Activated T-helper 2 cell treated with anti-CD3 and anti-CD28 coated beads, Interferon-gamma antibody, Interleukin-2, Interleukin-4, amounts not matched to agents 10 μg/mL and 5 μg/mL and 100 μg/mL, durations not matched to agents 14 hours and 24 hours and 36 hours (primary cell): ENCODE data around the gene BCAS4. TPM values are rescaled to one million over a fixed set of nuclear protein-coding genes. Genes with fewer than 3 reads are reported as not detected.

ENCODE experiments used
- DNase-seq: peaks from one replicate; pipeline ENCODE4 v3.0.0; 2021; ENCODE audit warnings: low spot score
- H3K27ac Mint-ChIP-seq: one replicate; pipeline ENCODE4 v1.8.0; 2021; ENCODE audit warnings: mixed read lengths
- H3K27me3 Mint-ChIP-seq: one replicate; pipeline ENCODE4 v1.8.0; 2021; ENCODE audit warnings: low read depth, mixed read lengths
- H3K36me3 Mint-ChIP-seq: one replicate; pipeline ENCODE4 v1.8.0; 2021; ENCODE audit warnings: low read depth, mixed read lengths
- H3K4me1 Mint-ChIP-seq: one replicate; pipeline ENCODE4 v1.8.0; 2021; ENCODE audit warnings: low read depth, mixed read lengths
- H3K4me3 Mint-ChIP-seq: one replicate; pipeline ENCODE4 v1.8.0; 2021; ENCODE audit warnings: low read depth, mild to moderate bottlenecking, moderate library complexity, mixed read lengths
- H3K9me3 Mint-ChIP-seq: one replicate; pipeline ENCODE4 v1.8.0; 2021; ENCODE audit warnings: mixed read lengths
- intact Hi-C: fragments of 100-400 bp; cut with micrococcal nuclease; formaldehyde crosslinking; loops from one replicate; pipeline ENCODE4 v1.15.1; 2023
- total RNA-seq: library from RNA; stranded (reverse); gene quantifications from 2 replicates; pipeline ENCODE4 v1.2.3, GENCODE V29; 2022

BCAS4 gene
- total RNA-seq, 1 donor from 2014 or later = 8.7 TPM

- no peak for DNase-seq
- intact Hi-C loops = no loop called here
- no peak overlapping the region for H3K4me3 Mint-ChIP-seq
- H3K9me3 Mint-ChIP-seq = no peaks in the 10 kb centered on the region
- no peaks in the 10 kb centered on the region for H3K36me3 Mint-ChIP-seq
- no peak overlapping the region for H3K27ac Mint-ChIP-seq
- H3K4me1 Mint-ChIP-seq = peaks cover 11% of the 10 kb centered on the region
- no peaks in the 10 kb centered on the region for H3K27me3 Mint-ChIP-seq
Observed at GRCh38 chr20:50810063-50810462, 15.2 kb downstream of the BCAS4 start.

- Mint-ChIP-seq H3K27ac (no peak overlapping the region), H3K36me3 (no peaks in the 10 kb centered on the region), H3K27me3 (no peaks in the 10 kb centered on the region), H3K9me3 (no peaks in the 10 kb centered on the region), H3K4me1 (peaks cover 13% of the 10 kb centered on the region), H3K4me3 (no peak overlapping the region)
- intact Hi-C loops = no loop called here
- no peak for DNase-seq
Observed at GRCh38 chr20:50810842-50811241, 16.0 kb downstream of the BCAS4 start.

GRCh38 chr20:50813101-50813643 is 18.3 kb downstream of the BCAS4 start:
- intact Hi-C loops = no loop called here
- no peak for DNase-seq
- no peak overlapping the region for H3K27ac Mint-ChIP-seq
- no peaks in the 10 kb centered on the region for H3K27me3 Mint-ChIP-seq
- H3K36me3 Mint-ChIP-seq = peaks cover 4% of the 10 kb centered on the region
- H3K4me1 Mint-ChIP-seq = peaks cover 18% of the 10 kb centered on the region
- H3K9me3 Mint-ChIP-seq = no peaks in the 10 kb centered on the region
- H3K4me3 Mint-ChIP-seq = no peak overlapping the region

GRCh38 chr20:50813801-50814200 is 18.9 kb downstream of the BCAS4 start:
- intact Hi-C loops = no loop called here
- DNase-seq = no peak
- Mint-ChIP-seq H3K9me3 (peaks cover 4% of the 10 kb centered on the region), H3K36me3 (peaks cover 10% of the 10 kb centered on the region), H3K27ac (no peak overlapping the region), H3K4me1 (peaks cover 18% of the 10 kb centered on the region), H3K27me3 (no peaks in the 10 kb centered on the region), H3K4me3 (no peak overlapping the region)

- H3K27ac Mint-ChIP-seq = no peak overlapping the region
- no peaks in the 10 kb centered on the region for H3K27me3 Mint-ChIP-seq
- H3K9me3 Mint-ChIP-seq = peaks cover 4% of the 10 kb centered on the region
- peaks cover 17% of the 10 kb centered on the region for H3K4me1 Mint-ChIP-seq
- H3K36me3 Mint-ChIP-seq = peaks cover 10% of the 10 kb centered on the region
- no peak for DNase-seq
- intact Hi-C loops = no loop called here
- no peak overlapping the region for H3K4me3 Mint-ChIP-seq
Observed at GRCh38 chr20:50814438-50815161, 19.7 kb downstream of the BCAS4 start.

- intact Hi-C loops = no loop called here
- no peaks in the 10 kb centered on the region for H3K27me3 Mint-ChIP-seq
- H3K36me3 Mint-ChIP-seq = peaks cover 10% of the 10 kb centered on the region
- H3K4me1 Mint-ChIP-seq = peaks cover 17% of the 10 kb centered on the region
- H3K4me3 Mint-ChIP-seq = peak overlapping the region; percentile 34
- DNase-seq = no peak
- peak overlapping the region; percentile 13 for H3K27ac Mint-ChIP-seq
- peaks cover 4% of the 10 kb centered on the region for H3K9me3 Mint-ChIP-seq
Observed at GRCh38 chr20:50815162-50815989, 20.5 kb downstream of the BCAS4 start.

GRCh38 chr20:50817776-50818172 is 22.9 kb downstream of the BCAS4 start:
- H3K4me3 Mint-ChIP-seq = no peak overlapping the region
- H3K36me3 Mint-ChIP-seq = peaks cover 10% of the 10 kb centered on the region
- H3K4me1 Mint-ChIP-seq = peaks cover 21% of the 10 kb centered on the region
- peaks cover 4% of the 10 kb centered on the region for H3K9me3 Mint-ChIP-seq
- DNase-seq = no peak
- no peaks in the 10 kb centered on the region for H3K27me3 Mint-ChIP-seq
- peak overlapping the region; percentile 94 for H3K27ac Mint-ChIP-seq
- intact Hi-C loops = loop anchor here (1.0 kb wide), 1 partner anchor 112 kb away; no protein-coding TSS in a partner anchor

- no peak overlapping the region for H3K4me3 Mint-ChIP-seq
- H3K4me1 Mint-ChIP-seq = peaks cover 21% of the 10 kb centered on the region
- peaks cover 10% of the 10 kb centered on the region for H3K36me3 Mint-ChIP-seq
- DNase-seq = no peak
- H3K27me3 Mint-ChIP-seq = no peaks in the 10 kb centered on the region
- peaks cover 4% of the 10 kb centered on the region for H3K9me3 Mint-ChIP-seq
- no peak overlapping the region for H3K27ac Mint-ChIP-seq
- intact Hi-C loops = no loop called here
Observed at GRCh38 chr20:50819349-50819748, 24.5 kb downstream of the BCAS4 start.

GRCh38 chr20:50820515-50821256 is 25.8 kb downstream of the BCAS4 start:
- intact Hi-C loops = no loop called here
- H3K9me3 Mint-ChIP-seq = peaks cover 4% of the 10 kb centered on the region
- peaks cover 10% of the 10 kb centered on the region for H3K36me3 Mint-ChIP-seq
- no peak overlapping the region for H3K4me3 Mint-ChIP-seq
- no peak for DNase-seq
- no peaks in the 10 kb centered on the region for H3K27me3 Mint-ChIP-seq
- no peak overlapping the region for H3K27ac Mint-ChIP-seq
- H3K4me1 Mint-ChIP-seq = peaks cover 16% of the 10 kb centered on the region

- intact Hi-C loops = no loop called here
- peaks cover 14% of the 10 kb centered on the region for H3K4me1 Mint-ChIP-seq
- peaks cover 4% of the 10 kb centered on the region for H3K9me3 Mint-ChIP-seq
- H3K4me3 Mint-ChIP-seq = no peak overlapping the region
- H3K36me3 Mint-ChIP-seq = peaks cover 10% of the 10 kb centered on the region
- no peak for DNase-seq
- no peaks in the 10 kb centered on the region for H3K27me3 Mint-ChIP-seq
- H3K27ac Mint-ChIP-seq = no peak overlapping the region
Observed at GRCh38 chr20:50821257-50821921, 26.5 kb downstream of the BCAS4 start.

- H3K27ac Mint-ChIP-seq = no peak overlapping the region
- H3K4me1 Mint-ChIP-seq = peaks cover 14% of the 10 kb centered on the region
- no peak for DNase-seq
- H3K9me3 Mint-ChIP-seq = peaks cover 4% of the 10 kb centered on the region
- no peaks in the 10 kb centered on the region for H3K27me3 Mint-ChIP-seq
- peaks cover 10% of the 10 kb centered on the region for H3K36me3 Mint-ChIP-seq
- intact Hi-C loops = no loop called here
- no peak overlapping the region for H3K4me3 Mint-ChIP-seq
Observed at GRCh38 chr20:50821994-50822393, 27.1 kb downstream of the BCAS4 start.

- intact Hi-C loops = no loop called here
Observed at GRCh38 chr20:50823319-50823718, 28.5 kb downstream of the BCAS4 start.

More at GRCh38 chr20:50823319-50823718, 28.5 kb downstream of the BCAS4 start:
- peaks cover 4% of the 10 kb centered on the region for H3K36me3 Mint-ChIP-seq
- H3K4me3 Mint-ChIP-seq = no peak overlapping the region
- DNase-seq = no peak
- H3K4me1 Mint-ChIP-seq = peaks cover 7% of the 10 kb centered on the region
- peaks cover 3% of the 10 kb centered on the region for H3K9me3 Mint-ChIP-seq
- H3K27me3 Mint-ChIP-seq = no peaks in the 10 kb centered on the region
- no peak overlapping the region for H3K27ac Mint-ChIP-seq
